Stimulated activated effector memory CD8-positive, alpha-beta T cell treated with anti-CD3 and anti-CD28 coated beads, Interleukin-12 subunit alpha, Interleukin-12 subunit beta, amount 100 ng/mL, for 72 hours (primary cell): ENCODE results near the gene CHCHD4.
A peak's percentile ranks its signal among the peaks of the same experiment; 100 is the strongest.
"Not testable (repeated sequence)": the region's sequence is repeated elsewhere in the genome, so short reads cannot be mapped to it uniquely, and the experiment has no call there.

Source experiments
- ATAC-seq: fragments of 150-1000 bp; cut with Tn5 transposase; 2 replicates; pipeline ENCODE4 v1.10.0; 2021
- DNase-seq, 2 donors: peaks; one replicate each; pipeline ENCODE4 v3.0.0; 2021 to 2022; ENCODE audit warnings: low spot score in 2 of 2
- H3K27ac Mint-ChIP-seq: one replicate; pipeline ENCODE4 v1.8.0; 2022; ENCODE audit warnings: mild to moderate bottlenecking, mixed read lengths
- H3K36me3 Mint-ChIP-seq: one replicate; pipeline ENCODE4 v1.8.0; 2022; ENCODE audit warnings: mild to moderate bottlenecking, mixed read lengths
- H3K4me1 Mint-ChIP-seq: one replicate; pipeline ENCODE4 v1.8.0; 2022; ENCODE audit warnings: mixed read lengths
- H3K4me3 Mint-ChIP-seq: one replicate; pipeline ENCODE4 v1.8.0; 2022; ENCODE audit warnings: mild to moderate bottlenecking, mixed read lengths
- H3K9me3 Mint-ChIP-seq: one replicate; pipeline ENCODE4 v1.8.0; 2022; ENCODE audit warnings: mixed read lengths

Gene CHCHD4

DNA sequence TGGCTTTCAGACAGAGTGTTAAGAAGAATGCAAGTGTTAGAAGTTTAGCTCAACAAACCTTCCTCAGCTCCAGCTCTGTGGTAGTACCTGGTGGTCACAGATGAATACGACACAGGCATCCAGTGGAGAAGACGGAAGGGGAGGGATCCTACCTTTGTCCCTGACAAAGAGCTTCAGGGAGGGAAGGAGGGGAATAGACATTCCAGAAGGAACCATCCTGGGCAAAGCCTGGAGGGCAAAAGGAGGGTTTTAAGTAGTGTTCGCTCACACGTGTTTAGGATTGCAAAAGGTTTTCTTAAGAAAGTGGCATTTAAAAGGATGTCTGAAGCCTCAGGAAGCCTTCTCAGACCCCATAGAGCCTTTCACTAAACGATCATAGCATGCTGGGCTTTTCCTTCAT lies 2.8 kb downstream of the CHCHD4 start:
- Mint-ChIP-seq H3K4me1 (peaks cover 51% of the 10 kb centered on the region), H3K27ac (peak overlapping the region; percentile 97), H3K9me3 (no peaks in the 10 kb centered on the region), H3K4me3 (no peak overlapping the region), H3K36me3 (peaks cover 38% of the 10 kb centered on the region)
- DNase-seq (peak in 1 of 2 donors; percentile 40), ATAC-seq (no peak)

GRCh38 chr3:14120921-14121448 lies 3.7 kb downstream of the CHCHD4 start:
- not testable (repeated sequence) for DNase-seq, H3K4me3 Mint-ChIP-seq, H3K9me3 Mint-ChIP-seq, ATAC-seq
- Mint-ChIP-seq H3K4me1 (peaks cover 42% of the 10 kb centered on the region), H3K36me3 (peaks cover 40% of the 10 kb centered on the region), H3K27ac (peak overlapping the region; percentile 97)

DNA sequence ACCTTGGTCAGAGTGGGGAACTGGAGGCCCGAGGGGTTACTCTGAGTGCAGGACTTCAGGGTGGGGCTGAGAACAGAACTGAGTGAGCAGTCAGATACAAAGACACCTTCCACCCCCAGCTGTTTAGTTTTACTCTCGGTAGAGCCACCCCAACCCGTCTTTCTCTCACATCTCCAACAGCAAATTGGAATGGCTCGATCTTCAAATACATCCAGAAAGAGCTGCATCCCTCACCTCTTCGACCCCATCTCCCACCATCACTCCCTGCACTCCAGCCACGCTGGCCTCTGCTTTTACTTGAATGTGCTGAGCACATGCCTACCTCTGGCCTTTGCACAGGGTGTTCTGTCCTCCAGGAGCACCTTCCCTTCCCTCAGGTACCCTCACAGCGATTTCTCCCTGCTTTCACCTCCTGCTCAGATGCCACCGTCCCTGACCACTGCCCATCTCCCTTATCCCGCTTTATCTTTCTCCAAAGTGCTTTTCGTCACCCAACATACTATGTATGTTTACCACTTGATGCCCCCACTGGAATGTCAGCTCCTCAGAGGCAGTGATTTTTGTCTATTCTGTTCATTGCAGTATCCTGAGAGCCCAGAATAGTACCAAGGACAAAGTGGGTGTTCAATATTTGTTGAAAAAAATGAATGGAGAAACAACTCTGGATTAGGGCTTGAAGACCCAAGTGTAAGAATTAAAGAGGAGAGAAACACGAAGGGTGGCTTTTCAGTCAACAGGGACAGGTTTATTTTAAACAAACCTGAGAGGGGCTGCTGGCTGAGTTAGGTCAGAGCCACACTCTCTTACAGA lies 4.4 kb downstream of the CHCHD4 start:
- ATAC-seq (no peak), DNase-seq (peak in 1 of 2 donors; percentile 35)
- H3K27ac Mint-ChIP-seq: peak overlapping the region; percentile 85
- H3K9me3 Mint-ChIP-seq: no peaks in the 10 kb centered on the region
- no peak overlapping the region for H3K4me3 Mint-ChIP-seq
- H3K4me1 Mint-ChIP-seq: peaks cover 36% of the 10 kb centered on the region
- peaks cover 34% of the 10 kb centered on the region for H3K36me3 Mint-ChIP-seq

DNA sequence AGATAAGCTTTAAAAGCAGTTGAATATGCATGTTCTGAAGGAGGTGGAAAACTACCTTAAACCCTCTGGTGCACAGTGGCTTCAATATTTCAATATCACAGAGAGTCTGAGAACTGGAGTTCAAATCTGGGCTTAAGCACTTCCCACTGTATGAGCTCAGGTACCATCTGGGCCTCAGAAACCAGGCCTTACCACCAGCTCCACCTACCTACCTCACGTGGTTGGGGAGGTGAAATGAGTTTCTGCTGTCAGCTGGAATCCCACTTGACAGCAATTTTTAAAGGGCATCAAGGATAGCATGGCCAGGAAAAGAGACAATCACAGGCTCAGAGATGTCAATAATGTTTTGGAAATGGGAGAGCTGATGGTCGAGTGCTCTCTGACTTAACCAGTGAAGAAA lies 5.0 kb downstream of the CHCHD4 start:
- Mint-ChIP-seq H3K36me3 (peaks cover 32% of the 10 kb centered on the region), H3K27ac (no peak overlapping the region), H3K4me1 (peaks cover 36% of the 10 kb centered on the region), H3K9me3 (no peaks in the 10 kb centered on the region), H3K4me3 (no peak overlapping the region)
- ATAC-seq (no peak), DNase-seq (no peak)

GRCh38 chr3:14118400-14119381 lies 6.0 kb downstream of the CHCHD4 start:
- peaks cover 33% of the 10 kb centered on the region for H3K36me3 Mint-ChIP-seq
- no peak overlapping the region for H3K27ac Mint-ChIP-seq
- no peak for DNase-seq
- no peaks in the 10 kb centered on the region for H3K9me3 Mint-ChIP-seq
- no peak for ATAC-seq
- H3K4me3 Mint-ChIP-seq: no peak overlapping the region
- H3K4me1 Mint-ChIP-seq: peaks cover 33% of the 10 kb centered on the region

DNA sequence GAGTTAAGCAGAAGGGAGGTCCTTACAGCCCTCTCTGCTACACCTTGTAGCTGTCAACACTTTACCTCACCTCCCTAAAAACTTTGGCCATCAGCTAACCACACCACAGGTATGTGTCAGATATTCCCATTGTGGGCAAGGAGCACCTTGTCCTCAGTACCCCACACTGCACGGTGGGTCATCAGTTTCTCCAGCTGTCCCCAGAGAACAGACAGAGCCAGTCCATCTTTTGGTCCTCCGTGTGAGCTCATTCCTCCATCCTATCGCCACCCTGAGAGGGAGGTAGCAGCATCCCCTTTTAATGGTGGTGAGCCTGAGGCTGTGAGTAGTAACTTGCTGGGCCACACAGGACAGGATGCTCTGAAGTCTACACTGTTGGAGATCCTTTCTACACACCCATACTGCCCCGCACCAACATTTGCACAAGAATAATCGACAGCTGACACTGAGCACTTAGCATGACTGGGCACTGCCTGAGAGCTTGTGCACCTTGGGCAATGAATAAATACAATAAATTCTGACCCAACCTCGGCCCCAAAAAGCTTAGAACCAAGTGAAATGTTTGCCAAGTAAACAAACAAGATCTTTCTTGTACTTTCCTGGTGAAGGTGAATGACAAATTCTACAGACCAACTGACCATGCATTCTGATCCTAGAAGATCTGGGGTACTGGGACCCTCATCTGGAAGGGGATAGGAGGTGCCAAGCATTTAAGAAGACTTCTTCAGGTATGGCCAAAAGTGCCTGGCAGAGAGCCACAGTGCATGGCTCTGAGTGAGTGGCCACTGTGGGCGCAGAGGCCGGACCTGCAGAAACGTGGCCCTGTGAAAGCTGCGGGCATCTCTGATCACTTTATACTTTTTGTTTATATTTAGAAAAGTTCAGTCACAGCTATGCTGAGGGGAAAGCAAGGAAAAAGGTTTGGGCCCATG lies 6.9 kb downstream of the CHCHD4 start:
- Mint-ChIP-seq H3K9me3 (no peaks in the 10 kb centered on the region), H3K36me3 (peaks cover 41% of the 10 kb centered on the region), H3K4me3 (no peak overlapping the region), H3K27ac (no peak overlapping the region), H3K4me1 (peaks cover 24% of the 10 kb centered on the region)
- no peak for DNase-seq
- no peak for ATAC-seq

DNA sequence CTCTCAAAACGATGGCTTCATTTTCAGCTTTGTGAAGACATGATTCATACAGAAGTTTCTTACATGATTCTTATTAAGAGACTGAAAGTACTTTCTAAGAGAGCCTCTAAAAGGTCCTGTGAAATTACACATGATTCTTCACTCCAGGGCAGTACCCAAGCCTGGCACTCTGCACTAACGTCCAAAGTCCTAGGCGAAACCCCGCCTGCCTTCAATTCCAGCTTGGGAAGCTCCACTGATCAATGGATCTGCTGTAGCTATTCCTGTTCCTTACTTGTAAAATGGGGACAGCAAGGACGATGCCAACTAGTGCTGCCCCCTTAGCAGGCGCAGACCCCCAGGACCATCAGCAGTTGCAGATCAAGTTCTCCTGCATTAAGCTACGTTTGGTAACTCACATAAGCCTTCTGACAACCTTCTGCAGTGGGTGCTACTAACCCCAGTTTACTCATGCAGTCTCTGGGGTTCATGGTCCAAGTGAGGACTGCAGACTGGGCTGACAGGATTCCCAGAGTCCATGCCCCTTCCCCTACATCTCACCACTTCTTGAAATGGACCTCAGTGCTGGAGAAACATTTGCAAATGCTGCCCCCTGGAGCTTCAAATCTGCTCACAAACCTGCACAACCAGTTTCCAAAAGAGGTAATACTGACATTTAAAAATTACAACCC lies 10.6 kb downstream of the CHCHD4 start:
- no peaks in the 10 kb centered on the region for H3K4me1 Mint-ChIP-seq
- peaks cover 43% of the 10 kb centered on the region for H3K36me3 Mint-ChIP-seq
- H3K27ac Mint-ChIP-seq: no peak overlapping the region
- no peak overlapping the region for H3K4me3 Mint-ChIP-seq
- ATAC-seq (no peak), DNase-seq (no peak)
- H3K9me3 Mint-ChIP-seq: no peaks in the 10 kb centered on the region

- Mint-ChIP-seq H3K36me3 (peaks cover 38% of the 10 kb centered on the region), H3K4me3 (no peak overlapping the region), H3K27ac (no peak overlapping the region), H3K4me1 (no peaks in the 10 kb centered on the region), H3K9me3 (no peaks in the 10 kb centered on the region)
- DNase-seq (no peak), ATAC-seq (no peak)
Observed at GRCh38 chr3:14110699-14111098, 14.0 kb downstream of the CHCHD4 start.

GRCh38 chr3:14109821-14110220 lies 14.8 kb downstream of the CHCHD4 start:
- H3K9me3 Mint-ChIP-seq, H3K4me1 Mint-ChIP-seq, DNase-seq, ATAC-seq, H3K27ac Mint-ChIP-seq, H3K4me3 Mint-ChIP-seq: not testable (repeated sequence)
- H3K36me3 Mint-ChIP-seq: peaks cover 36% of the 10 kb centered on the region

DNA sequence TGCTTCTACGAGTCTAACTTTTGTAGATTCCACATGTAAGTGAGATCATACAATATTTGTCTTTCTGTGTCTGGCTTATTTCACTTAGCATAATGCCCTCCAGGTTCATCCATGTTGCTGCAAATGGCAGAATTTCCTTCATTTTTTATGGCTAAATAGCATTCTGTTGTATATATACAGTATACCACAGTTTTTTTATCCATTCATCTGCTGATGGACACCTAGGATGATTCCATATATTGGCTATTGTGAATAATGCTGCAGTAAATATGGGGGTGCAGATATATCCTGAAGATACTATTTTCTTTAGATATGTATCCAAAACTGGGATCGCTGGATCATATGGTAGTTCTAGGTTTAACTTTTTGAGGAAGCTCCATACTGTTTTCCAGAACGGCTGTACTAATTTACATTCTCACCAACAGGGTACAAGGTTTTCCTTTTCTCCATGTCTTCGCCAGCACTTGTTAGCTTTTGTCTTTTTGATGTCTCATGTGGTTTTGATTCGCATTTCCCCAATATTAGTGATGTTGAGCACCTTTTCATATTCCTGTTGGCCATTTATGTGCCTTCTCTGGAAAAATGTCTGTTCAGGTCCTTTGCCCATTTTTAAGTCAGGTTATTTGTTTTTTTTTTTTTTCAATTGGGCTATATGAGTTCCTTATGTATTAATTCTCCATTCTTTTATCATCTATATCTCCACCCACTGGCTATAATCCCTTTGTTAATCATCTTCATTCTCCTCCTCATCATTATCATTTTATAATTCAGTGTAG lies 26.9 kb downstream of the CHCHD4 start:
- no peak overlapping the region for H3K27ac Mint-ChIP-seq
- no peak overlapping the region for H3K4me3 Mint-ChIP-seq
- no peaks in the 10 kb centered on the region for H3K36me3 Mint-ChIP-seq
- no peak for ATAC-seq
- peaks cover 5% of the 10 kb centered on the region for H3K9me3 Mint-ChIP-seq
- DNase-seq: no peak
- H3K4me1 Mint-ChIP-seq: no peaks in the 10 kb centered on the region

GRCh38 chr3:14096742-14097141 lies 27.9 kb downstream of the CHCHD4 start:
- DNase-seq: no peak
- Mint-ChIP-seq H3K36me3 (no peaks in the 10 kb centered on the region), H3K9me3 (peaks cover 5% of the 10 kb centered on the region), H3K4me3 (no peak overlapping the region), H3K27ac (no peak overlapping the region), H3K4me1 (no peaks in the 10 kb centered on the region)
- ATAC-seq: no peak

- Mint-ChIP-seq H3K36me3 (no peaks in the 10 kb centered on the region), H3K9me3 (peaks cover 5% of the 10 kb centered on the region), H3K27ac (no peak overlapping the region), H3K4me3 (no peak overlapping the region), H3K4me1 (no peaks in the 10 kb centered on the region)
- DNase-seq (no peak), ATAC-seq (no peak)
Observed at GRCh38 chr3:14093831-14094230, 30.8 kb downstream of the CHCHD4 start.

GRCh38 chr3:14092464-14092863 lies 32.2 kb downstream of the CHCHD4 start:
- ATAC-seq: no peak
- Mint-ChIP-seq H3K9me3 (peaks cover 2% of the 10 kb centered on the region), H3K4me3 (no peak overlapping the region), H3K36me3 (no peaks in the 10 kb centered on the region), H3K4me1 (no peaks in the 10 kb centered on the region), H3K27ac (no peak overlapping the region)
- no peak for DNase-seq
